ENCODE results near the gene CHST7.

CHST7 gene

GRCh38 chrX:46610070-46610658 lies 36.6 kb downstream of the CHST7 start:
- no peak for DNase-seq

GRCh38 chrX:46611658-46612362 lies 38.2 kb downstream of the CHST7 start:
- DNase-seq: no peak

GRCh38 chrX:46617906-46618305 lies 44.3 kb downstream of the CHST7 start:
- peak; percentile 35 for DNase-seq

GRCh38 chrX:46618947-46619346 lies 45.4 kb downstream of the CHST7 start:
- DNase-seq: no peak

GRCh38 chrX:46620505-46620904 lies 46.9 kb downstream of the CHST7 start:
- no peak for DNase-seq

GRCh38 chrX:46621572-46621971 lies 48.0 kb downstream of the CHST7 start:
- no peak for DNase-seq

GRCh38 chrX:46624090-46624786 lies 50.7 kb downstream of the CHST7 start:
- no peak for DNase-seq

GRCh38 chrX:46626566-46626965 lies 53.0 kb downstream of the CHST7 start:
- no peak for DNase-seq

- no peak for DNase-seq
Measured at GRCh38 chrX:46627062-46627461, 53.5 kb downstream of the CHST7 start.

GRCh38 chrX:46627711-46628419 lies 54.3 kb downstream of the CHST7 start:
- no peak for DNase-seq

- no peak for DNase-seq
Measured at GRCh38 chrX:46628460-46629371, 55.2 kb downstream of the CHST7 start.

- DNase-seq: no peak
Measured at GRCh38 chrX:46630141-46630540, 56.6 kb downstream of the CHST7 start.

- DNase-seq: no peak
Measured at GRCh38 chrX:46634577-46634976, 61.0 kb downstream of the CHST7 start.

- DNase-seq: no peak
Measured at GRCh38 chrX:46635186-46635585, 61.6 kb downstream of the CHST7 start.

- no peak for DNase-seq
Measured at GRCh38 chrX:46636223-46636622, 62.7 kb downstream of the CHST7 start.

- DNase-seq: no peak
Measured at GRCh38 chrX:46637938-46638337, 64.4 kb downstream of the CHST7 start.

GRCh38 chrX:46642145-46642544 lies 68.6 kb downstream of the CHST7 start:
- no peak for DNase-seq

- DNase-seq: no peak
Measured at GRCh38 chrX:46643636-46644035, 70.1 kb downstream of the CHST7 start.

GRCh38 chrX:46645614-46646013 lies 72.0 kb downstream of the CHST7 start:
- no peak for DNase-seq

- no peak for DNase-seq
Measured at GRCh38 chrX:46647251-46647650, 73.7 kb downstream of the CHST7 start.
